ENCODE data around the gene RPTOR. TPM values are rescaled to one million over a fixed set of nuclear protein-coding genes. Genes with fewer than 3 reads are reported as not detected.
A peak's percentile ranks its signal among the peaks of the same experiment; 100 is the strongest.

Gene RPTOR
- total RNA-seq, 6 donors from 2014 or later = 26.8 to 109 (median 36.8) TPM

GRCh38 chr17:80894439-80894721, 349.7 kb downstream of the RPTOR start:
- no peak for ATAC-seq (ENCODE audit: low FRiP score in 2 of 2)
- H3K27ac ChIP-seq = no peak overlapping the region
- H3K36me3 ChIP-seq = peaks cover 0 to 53% (median 30%) of the 10 kb centered on the region in 4 donors
- DNase-seq = no peak
- no peak overlapping the region for H3K4me3 ChIP-seq
- TF ChIP-seq CTCF (IDR thresholded peaks at IDR 0.05) (no peak), POLR2AphosphoS5 (IDR thresholded peaks at IDR 0.05) (no peak), EP300 (IDR thresholded peaks at IDR 0.05) (no peak), POLR2A (IDR thresholded peaks at IDR 0.05) (no peak)
- whole genome bisulfite sequencing, 2 donors = 91 to 95% methylated on average over 4 of the region's 4 CpGs
- no peaks in the 10 kb centered on the region for H3K9me3 ChIP-seq
- peaks cover 0 to 5% (median 0%) of the 10 kb centered on the region in 4 donors for H3K4me1 ChIP-seq
- H3K27me3 ChIP-seq = no peaks in the 10 kb centered on the region

- WGBS, 2 donors = 95 to 97% methylated on average over 16 of the region's 16 CpGs
- Histone ChIP-seq H3K36me3 (peaks cover 0 to 50% (median 28%) of the 10 kb centered on the region in 4 donors), H3K4me3 (no peak overlapping the region), H3K9me3 (no peaks in the 10 kb centered on the region), H3K4me1 (peaks cover 0 to 5% (median under 1%) of the 10 kb centered on the region in 4 donors), H3K27me3 (no peaks in the 10 kb centered on the region), H3K27ac (no peak overlapping the region)
- ATAC-seq (ENCODE audit: low FRiP score in 2 of 2) = no peak
- TF ChIP-seq POLR2A (IDR thresholded peaks at IDR 0.05) = no peak
- TF ChIP-seq CTCF (IDR thresholded peaks at IDR 0.05) = no peak
- TF ChIP-seq POLR2AphosphoS5 (IDR thresholded peaks at IDR 0.05) = no peak
- TF ChIP-seq EP300 (IDR thresholded peaks at IDR 0.05) = no peak
- peak in 1 of 2 donors; percentile 62 for DNase-seq
Measured at GRCh38 chr17:80894726-80895125, 350.1 kb downstream of the RPTOR start.

GRCh38 chr17:80895366-80895765, 350.7 kb downstream of the RPTOR start:
- peaks cover 0 to 5% (median 4%) of the 10 kb centered on the region in 4 donors for H3K4me1 ChIP-seq
- ATAC-seq (ENCODE audit: low FRiP score in 2 of 2) (no peak), DNase-seq (no peak)
- H3K9me3 ChIP-seq = no peaks in the 10 kb centered on the region
- no peak overlapping the region for H3K27ac ChIP-seq
- H3K4me3 ChIP-seq = no peak overlapping the region
- H3K36me3 ChIP-seq = peaks cover 0 to 47% (median 27%) of the 10 kb centered on the region in 4 donors
- TF ChIP-seq EP300 (IDR thresholded peaks at IDR 0.05) = no peak
- no peaks in the 10 kb centered on the region for H3K27me3 ChIP-seq
- 89 to 94% methylated on average over 21 of the region's 21 CpGs for WGBS, 2 donors

GRCh38 chr17:80898716-80899115, 354.1 kb downstream of the RPTOR start:
- TF ChIP-seq POLR2AphosphoS5 (IDR thresholded peaks at IDR 0.05) = no peak
- DNase-seq = peak in 1 of 2 donors; percentile 33
- ATAC-seq (ENCODE audit: low FRiP score in 2 of 2) = no peak
- Histone ChIP-seq H3K9me3 (no peaks in the 10 kb centered on the region), H3K27me3 (no peaks in the 10 kb centered on the region), H3K4me3 (no peak overlapping the region), H3K36me3 (peaks cover 0 to 37% (median 16%) of the 10 kb centered on the region in 4 donors), H3K27ac (no peak overlapping the region), H3K4me1 (peaks cover 0 to 11% (median 4%) of the 10 kb centered on the region in 4 donors)
- WGBS, 2 donors = 91 to 98% methylated on average over 13 of the region's 13 CpGs

GRCh38 chr17:80899402-80900268, 355.0 kb downstream of the RPTOR start:
- no peaks in the 10 kb centered on the region for H3K9me3 ChIP-seq
- ATAC-seq (ENCODE audit: low FRiP score in 2 of 2) (peak; percentile 29 to 82), DNase-seq (peak in 1 of 2 donors; percentile 86)
- no peaks in the 10 kb centered on the region for H3K27me3 ChIP-seq
- peak overlapping the region in 1 of 4 donors; percentile 51 for H3K27ac ChIP-seq
- H3K4me1 ChIP-seq = peaks cover 0 to 11% (median 4%) of the 10 kb centered on the region in 4 donors
- H3K36me3 ChIP-seq = peaks cover 0 to 28% (median 16%) of the 10 kb centered on the region in 4 donors
- no peak overlapping the region for H3K4me3 ChIP-seq
- WGBS, 2 donors = 69 to 70% methylated on average over 20 to 22 of the region's 22 CpGs
- TF ChIP-seq CTCF (IDR thresholded peaks at IDR 0.05) (peak in 5 of 6 experiments; percentile 29 to 65 (median 57)), POLR2AphosphoS5 (IDR thresholded peaks at IDR 0.05) (no peak), EP300 (IDR thresholded peaks at IDR 0.05) (no peak)

All from upper lobe of left lung (tissue), 6 donors.